H54 (cell line): ENCODE measurements around the gene NDUFV1.
"Not testable (repeated sequence)": the region's sequence is repeated elsewhere in the genome, so short reads cannot be mapped to it uniquely, and the experiment has no call there.

Experiments
- DNase-seq: peaks from one replicate; pipeline ENCODE4 v3.0.0; 2011; ENCODE audit warnings: low spot score, mixed read lengths; ENCODE audit not compliant: insufficient read length
- FAIRE-seq: peaks from 3 replicates; lab custom pipeline; 2011; peaks lifted over from hg19 to GRCh38; lab: Jason Lieb, UNC
- POLR2A ChIP-seq: IDR thresholded peaks from 2 replicates; pipeline ENCODE4 v1.6.1; 2011; ENCODE audit warnings: low read depth, mild to moderate bottlenecking, low read length

Gene NDUFV1

GRCh38 chr11:67633758-67634365, 27.1 kb downstream of the NDUFV1 start:
- DNase-seq (no peak), FAIRE-seq (no peak)
- no peak for TF ChIP-seq POLR2A

GRCh38 chr11:67634366-67635230, 27.9 kb downstream of the NDUFV1 start:
- FAIRE-seq (no peak), DNase-seq (no peak)
- no peak for TF ChIP-seq POLR2A

GRCh38 chr11:67635231-67635521, 28.4 kb downstream of the NDUFV1 start:
- TF ChIP-seq POLR2A = no peak
- no peak for FAIRE-seq
- no peak for DNase-seq

- FAIRE-seq (no peak), DNase-seq (no peak)
- TF ChIP-seq POLR2A = no peak
These were observed 30.2 kb downstream of the NDUFV1 start for GRCh38 chr11:67636962-67637361.

GRCh38 chr11:67637441-67637840, 30.7 kb downstream of the NDUFV1 start:
- FAIRE-seq, DNase-seq: not testable (repeated sequence)

- TF ChIP-seq POLR2A = no peak
- no peak for FAIRE-seq
- DNase-seq = no peak
These were observed 32.0 kb downstream of the NDUFV1 start for GRCh38 chr11:67638535-67639437.

- DNase-seq (no peak), FAIRE-seq (no peak)
- TF ChIP-seq POLR2A = no peak
These were observed 32.7 kb downstream of the NDUFV1 start, which contains the start of gene TBX10 for GRCh38 chr11:67639438-67639859. TBX10 (minus strand) TSS chr11:67639763; CDS start chr11:67639472, 291 bp downstream.

- DNase-seq (no peak), FAIRE-seq (no peak)
- no peak for TF ChIP-seq POLR2A
These were observed 33.5 kb downstream of the NDUFV1 start for GRCh38 chr11:67640021-67640757.

- DNase-seq = no peak
- FAIRE-seq = no peak
- TF ChIP-seq POLR2A = no peak
These were observed 34.1 kb downstream of the NDUFV1 start for GRCh38 chr11:67640758-67641337.

- no peak for FAIRE-seq
- TF ChIP-seq POLR2A = no peak
- DNase-seq = no peak
These were observed 34.8 kb downstream of the NDUFV1 start for GRCh38 chr11:67641338-67642172.

- DNase-seq (no peak), FAIRE-seq (no peak)
- TF ChIP-seq POLR2A = no peak
These were observed 35.7 kb downstream of the NDUFV1 start for GRCh38 chr11:67642173-67643120.
